Psoas muscle (tissue), 8 donors: ENCODE data around the gene SCTR. TPM values are rescaled to one million over a fixed set of nuclear protein-coding genes. Genes with fewer than 3 reads are reported as not detected.

Experiments
- ATAC-seq, 4 donors: fragments of 200-7000 bp; cut with Tn5 transposase; one replicate each; pipeline ENCODE4 v1.9.1; 2020; ENCODE audit warnings: moderate library complexity in 3 of 4, mild to moderate bottlenecking in 2 of 4
- DNase-seq, 2 donors: peaks; one replicate each; pipeline ENCODE4 v3.0.0-alpha.2; 2020
- H3K27ac ChIP-seq: fragments of 200-600 bp; one replicate; pipeline ENCODE4 v1.8.0; 2022
- H3K27me3 ChIP-seq, 3 donors: fragments of 200-600 bp in 1 of 3; one replicate each; pipeline versions ENCODE4 v1.6.1 to v1.8.0; 2013 to 2022; ENCODE audit warnings: low read length in 2 of 3, mild to moderate bottlenecking in 2 of 3, moderate library complexity in 1 of 3; ENCODE audit not compliant: insufficient read depth in 3 of 3
- H3K36me3 ChIP-seq, 2 donors: fragments of 200-600 bp in 1 of 2; one replicate each; pipeline versions ENCODE4 v1.6.1 to v1.8.0; 2013 to 2022; ENCODE audit warnings: low read depth in 1 of 2, mild to moderate bottlenecking in 1 of 2, moderate library complexity in 1 of 2; ENCODE audit not compliant: insufficient read depth in 1 of 2
- H3K4me1 ChIP-seq: fragments of 200-600 bp; one replicate; pipeline ENCODE4 v1.8.0; 2022
- H3K4me3 ChIP-seq: fragments of 200-600 bp; one replicate; pipeline ENCODE4 v1.8.0; 2022; ENCODE audit warnings: mild to moderate bottlenecking
- H3K9me3 ChIP-seq: fragments of 200-600 bp; one replicate; pipeline ENCODE4 v1.8.0; 2022
- CTCF ChIP-seq: fragments of 200-600 bp; IDR thresholded peaks from one replicate; pipeline ENCODE4 v1.8.0; 2022; ENCODE audit warnings: antibody characterized with exemption
- WGBS, 3 donors: extraction: QIAGEN DNeasy Blood & Tissue Kit; methylation state at CpG; one replicate each; pipeline versions ENCODE4 v1.1.6 to v1.1.7; 2013; 5-methylcytosine and 5-hydroxymethylcytosine counted together
- intact Hi-C, 2 donors: fragments of 100-400 bp; cut with DNase I; formaldehyde crosslinking; loops; one replicate each; pipeline versions ENCODE4 v1.11.0 to v1.14.2; 2022
- polyA plus RNA-seq, 3 donors: library from polyadenylated mRNA; stranded (reverse); fragments of 200-250 nt; gene quantifications; one replicate each; pipeline ENCODE4 v1.2.3, GENCODE V29; 2013
- total RNA-seq, 4 donors: library from RNA; stranded (reverse); fragmentation: NEBNext Ultra II Directional in 2 of 4; extraction: Animal tissue kit (Norgen Biotek cat#: 25700) in 2 of 4; gene quantifications; one replicate each; pipeline versions ENCODE4 v1.2.1 to v1.2.4, GENCODE V29; 2021 to 2023
- donor health status: healthy with polysubstance abuse.
- donor health status: DM: no; HTN: no; CAD: no; lungs with moderate emphysema.
- donor health status: Bipolar disorder and iron deficiency.
- donor health status: healthy.
- donor health status: DM: yes; HTN: yes; CAD: no.
- donor health status: DM: no; HTN: no; CAD: no.
- donor health status: DM: no; HTN: no; CAD: no.
- donor health status: DM: yes; HTN: yes; CAD: no.

The SCTR gene
- total and polyA plus RNA-seq, 7 donors, result 0.12 to 1.3 (median 0.57) TPM; not detected in 4

GRCh38 chr2:119488245-119489214 lies 35.8 kb downstream of the SCTR start:
- WGBS, 3 donors, result 84 to 90% (median 89%) methylated on average over 24 of the region's 24 CpGs
- no peak for ATAC-seq

GRCh38 chr2:119487434-119488244 lies 36.6 kb downstream of the SCTR start:
- H3K9me3 ChIP-seq, result no peaks in the 10 kb centered on the region
- no peaks in the 10 kb centered on the region for H3K36me3 ChIP-seq
- ATAC-seq, result no peak
- intact Hi-C loops, result loop anchor here (10.0 kb wide), 2 partner anchors 183 to 263 kb away; partner anchors contain the start of gene STEAP3 (in 1 of the 2)
- no peak for DNase-seq
- no peaks in the 10 kb centered on the region for H3K27me3 ChIP-seq
- 28 to 37% (median 36%) methylated on average over 9 of the region's 9 CpGs for WGBS, 3 donors
- peaks cover 66% of the 10 kb centered on the region for H3K4me1 ChIP-seq
- H3K27ac ChIP-seq, result peak overlapping the region; percentile 71
- no peak for TF ChIP-seq CTCF
- no peak overlapping the region for H3K4me3 ChIP-seq

More at GRCh38 chr2:119488245-119489214, 35.8 kb downstream of the SCTR start:
- Histone ChIP-seq H3K4me3 (no peak overlapping the region), H3K27ac (no peak overlapping the region), H3K27me3 (no peaks in the 10 kb centered on the region), H3K36me3 (no peaks in the 10 kb centered on the region), H3K9me3 (no peaks in the 10 kb centered on the region), H3K4me1 (peaks cover 58% of the 10 kb centered on the region)
- no peak for TF ChIP-seq CTCF
- intact Hi-C loops, result loop anchor here (10.0 kb wide), 2 partner anchors 184 to 264 kb away; partner anchors contain the start of gene STEAP3 (in 1 of the 2)
- no peak for DNase-seq

- 12 to 23% (median 15%) methylated on average over 7 of the region's 7 CpGs for WGBS, 3 donors
- Histone ChIP-seq H3K27me3 (no peaks in the 10 kb centered on the region), H3K27ac (peak overlapping the region; percentile 71), H3K9me3 (no peaks in the 10 kb centered on the region), H3K36me3 (no peaks in the 10 kb centered on the region), H3K4me3 (no peak overlapping the region), H3K4me1 (peaks cover 62% of the 10 kb centered on the region)
- ATAC-seq (peak in 3 of 4 donors; percentile 27 to 69 (median 32)), DNase-seq (no peak)
- no peak for TF ChIP-seq CTCF
- intact Hi-C loops, result loop anchor here (10.0 kb wide), 2 partner anchors 182 to 262 kb away; partner anchors contain the start of gene STEAP3 (in 1 of the 2)
Observed at GRCh38 chr2:119486886-119487285, 37.4 kb downstream of the SCTR start.

- intact Hi-C loops, result loop anchor here (10.0 kb wide), 2 partner anchors 182 to 262 kb away; partner anchors contain the start of gene STEAP3 (in 1 of the 2)
- WGBS, 3 donors, result 86 to 94% (median 89%) methylated on average over 10 of the region's 10 CpGs
Observed at GRCh38 chr2:119486196-119486827, 38.0 kb downstream of the SCTR start.

More at GRCh38 chr2:119486196-119486827, 38.0 kb downstream of the SCTR start:
- no peak for TF ChIP-seq CTCF
- no peak for DNase-seq
- Histone ChIP-seq H3K27me3 (no peaks in the 10 kb centered on the region), H3K36me3 (no peaks in the 10 kb centered on the region), H3K4me3 (no peak overlapping the region), H3K9me3 (no peaks in the 10 kb centered on the region), H3K27ac (peak overlapping the region; percentile 71), H3K4me1 (peaks cover 61% of the 10 kb centered on the region)
- no peak for ATAC-seq
